HEK293 (cell line): ENCODE results near the gene TATDN2.

Source experiments
- CTCF ChIA-PET: fragments of 350-600 bp; formaldehyde crosslinking; extraction: SDS; loops from one replicate; lab custom pipeline; 2021; ENCODE audit warnings: antibody characterized with exemption; lab: Yijun Ruan, JAX
- POLR2A ChIA-PET: fragments of 300-600 bp; formaldehyde crosslinking; extraction: SDS; loops from one replicate; lab custom pipeline; 2020; ENCODE audit warnings: antibody characterized with exemption, inconsistent platforms; lab: Yijun Ruan, JAX
- H3K27ac ChIP-seq: fragments of 200-500 bp; sonication (Bioruptor generic); 2 replicates; pipeline ENCODE4 v1.5.1; 2014; ENCODE audit warnings: low read depth, low read length, control low read depth, inconsistent platforms; ENCODE audit errors: extremely low read depth
- H3K36me3 ChIP-seq, 2 experiments: fragments of 200-500 bp in 1 of 2; sonication (Bioruptor generic) in 1 of 2; 1 replicate in 1 of 2; 2 replicates in 1 of 2; pipeline ENCODE4 v1.5.1; 2014 to 2017; ENCODE audit warnings: inconsistent platforms in 2 of 2, low read length in 2 of 2; ENCODE audit not compliant: control insufficient read depth in 2 of 2, insufficient read depth in 1 of 2
- H3K4me1 ChIP-seq: fragments of 200-500 bp; sonication (Bioruptor generic); 2 replicates; pipeline ENCODE4 v1.5.1; 2014; ENCODE audit warnings: mild to moderate bottlenecking, low read length, inconsistent platforms; ENCODE audit not compliant: control insufficient read depth, insufficient read depth
- H3K4me3 ChIP-seq: 2 replicates; pipeline ENCODE4 v1.5.1; 2011; ENCODE audit warnings: low read depth, mild to moderate bottlenecking, control low read depth, low read length, moderate library complexity
- H3K9me3 ChIP-seq: fragments of 200-500 bp; sonication (Bioruptor generic); 2 replicates; pipeline ENCODE4 v1.5.1; 2014; ENCODE audit warnings: low read depth, low read length, inconsistent platforms; ENCODE audit not compliant: control insufficient read depth, insufficient read depth
- FEZF1 ChIP-seq: fragments of 450-650 bp; formaldehyde crosslinking; IDR thresholded peaks from 2 replicates; pipeline ENCODE4 v1.5.1; 2016; ENCODE audit warnings: missing biosample characterization, missing genetic modification characterization
- GFI1B ChIP-seq: fragments of 450-650 bp; formaldehyde crosslinking; IDR thresholded peaks from 2 replicates; pipeline ENCODE4 v1.5.1; 2016; ENCODE audit warnings: missing biosample characterization, missing genetic modification characterization
- GLI4 ChIP-seq: fragments of 450-650 bp; formaldehyde crosslinking; IDR thresholded peaks from 2 replicates; pipeline ENCODE4 v1.5.1; 2016; ENCODE audit warnings: missing biosample characterization, missing genetic modification characterization
- HOXA7 ChIP-seq: sonication (generic); formaldehyde crosslinking; IDR thresholded peaks from 2 replicates; pipeline ENCODE4 v1.8.1; 2022; ENCODE audit warnings: missing genetic modification reagents, borderline replicate concordance
- PRDM10 ChIP-seq: fragments of 450-650 bp; formaldehyde crosslinking; IDR thresholded peaks from 2 replicates; pipeline ENCODE4 v1.5.1; 2016; ENCODE audit warnings: missing biosample characterization, missing genetic modification characterization
- SP2 ChIP-seq: fragments of 450-650 bp; formaldehyde crosslinking; IDR thresholded peaks from 2 replicates; pipeline ENCODE4 v1.5.1; 2016; ENCODE audit warnings: missing biosample characterization, missing genetic modification characterization
- SP7 ChIP-seq: fragments of 450-650 bp; formaldehyde crosslinking; IDR thresholded peaks from 2 replicates; pipeline ENCODE4 v1.5.1; 2016; ENCODE audit warnings: missing biosample characterization, missing genetic modification characterization
- ZBTB17 ChIP-seq: fragments of 450-650 bp; formaldehyde crosslinking; IDR thresholded peaks from 2 replicates; pipeline ENCODE4 v1.5.1; 2016; ENCODE audit warnings: missing biosample characterization, missing genetic modification characterization
- ZBTB48 ChIP-seq: fragments of 450-650 bp; formaldehyde crosslinking; IDR thresholded peaks from 2 replicates; pipeline ENCODE4 v1.5.1; 2016; ENCODE audit warnings: missing biosample characterization, missing genetic modification characterization
- ZEB2 ChIP-seq: fragments of 450-650 bp; formaldehyde crosslinking; IDR thresholded peaks from 2 replicates; pipeline ENCODE4 v1.5.1; 2016; ENCODE audit warnings: missing biosample characterization, missing genetic modification characterization
- ZNF2 ChIP-seq: fragments of 450-650 bp; formaldehyde crosslinking; IDR thresholded peaks from 2 replicates; pipeline ENCODE4 v1.5.1; 2016; ENCODE audit warnings: missing biosample characterization, missing genetic modification characterization
- ZNF223 ChIP-seq: fragments of 450-650 bp; formaldehyde crosslinking; IDR thresholded peaks from 2 replicates; pipeline ENCODE4 v1.5.1; 2016; ENCODE audit warnings: missing biosample characterization, missing genetic modification characterization
- ZNF280D ChIP-seq: fragments of 450-650 bp; formaldehyde crosslinking; IDR thresholded peaks from 2 replicates; pipeline ENCODE4 v1.5.1; 2016; ENCODE audit warnings: missing biosample characterization, missing genetic modification characterization
- ZNF324 ChIP-seq: fragments of 450-650 bp; formaldehyde crosslinking; IDR thresholded peaks from 2 replicates; pipeline ENCODE4 v1.5.1; 2016; ENCODE audit warnings: missing biosample characterization, missing genetic modification characterization
- ZNF391 ChIP-seq: fragments of 450-650 bp; formaldehyde crosslinking; IDR thresholded peaks from 2 replicates; pipeline ENCODE4 v1.5.1; 2016; ENCODE audit warnings: low read depth, missing biosample characterization, missing genetic modification characterization, borderline replicate concordance
- ZNF426 ChIP-seq: fragments of 450-650 bp; formaldehyde crosslinking; IDR thresholded peaks from 2 replicates; pipeline ENCODE4 v1.5.1; 2017; ENCODE audit warnings: missing biosample characterization, missing genetic modification characterization, mild to moderate bottlenecking, inconsistent platforms, moderate library complexity
- ZNF510 ChIP-seq: fragments of 450-650 bp; formaldehyde crosslinking; IDR thresholded peaks from 2 replicates; pipeline ENCODE4 v1.5.1; 2018; ENCODE audit warnings: mild to moderate bottlenecking, missing genetic modification characterization, missing biosample characterization; ENCODE audit not compliant: insufficient replicate concordance
- ZNF707 ChIP-seq: fragments of 450-650 bp; formaldehyde crosslinking; IDR thresholded peaks from 2 replicates; pipeline ENCODE4 v1.5.1; 2016; ENCODE audit warnings: missing biosample characterization, missing genetic modification characterization
- ZNF768 ChIP-seq: fragments of 450-650 bp; formaldehyde crosslinking; IDR thresholded peaks from 2 replicates; pipeline ENCODE4 v1.5.1; 2018; ENCODE audit warnings: missing biosample characterization, mild to moderate bottlenecking, missing genetic modification characterization
- ZNF777 ChIP-seq: fragments of 450-650 bp; formaldehyde crosslinking; IDR thresholded peaks from 2 replicates; pipeline ENCODE4 v1.5.1; 2017; ENCODE audit warnings: missing biosample characterization, missing genetic modification characterization, borderline replicate concordance
- ZNF843 ChIP-seq: fragments of 450-650 bp; formaldehyde crosslinking; IDR thresholded peaks from 2 replicates; pipeline ENCODE4 v1.5.1; 2016; ENCODE audit warnings: missing biosample characterization, missing genetic modification characterization
- ZSCAN30 ChIP-seq: fragments of 450-650 bp; IDR thresholded peaks from 2 replicates; pipeline ENCODE4 v1.5.1; 2018; ENCODE audit warnings: missing biosample characterization, mild to moderate bottlenecking, missing genetic modification characterization, moderate library complexity
- ZXDB ChIP-seq: fragments of 450-650 bp; formaldehyde crosslinking; IDR thresholded peaks from 2 replicates; pipeline ENCODE4 v1.5.1; 2016; ENCODE audit warnings: missing biosample characterization, missing genetic modification characterization
- TF ChIP-seq, protein P1 (sequence below): fragments of 450-650 bp; formaldehyde crosslinking; IDR thresholded peaks from 2 replicates; pipeline ENCODE4; 2016; ENCODE audit warnings: missing biosample characterization, missing genetic modification characterization
- TF ChIP-seq, protein P2 (sequence below): fragments of 450-650 bp; formaldehyde crosslinking; IDR thresholded peaks from 2 replicates; pipeline ENCODE4 v1.5.1; 2016; ENCODE audit warnings: missing biosample characterization, missing genetic modification characterization
- TF ChIP-seq, protein P3 (sequence below): fragments of 450-650 bp; formaldehyde crosslinking; IDR thresholded peaks from 2 replicates; pipeline ENCODE4 v1.5.1; 2016; ENCODE audit warnings: missing biosample characterization, missing genetic modification characterization

The TATDN2 gene

DNA sequence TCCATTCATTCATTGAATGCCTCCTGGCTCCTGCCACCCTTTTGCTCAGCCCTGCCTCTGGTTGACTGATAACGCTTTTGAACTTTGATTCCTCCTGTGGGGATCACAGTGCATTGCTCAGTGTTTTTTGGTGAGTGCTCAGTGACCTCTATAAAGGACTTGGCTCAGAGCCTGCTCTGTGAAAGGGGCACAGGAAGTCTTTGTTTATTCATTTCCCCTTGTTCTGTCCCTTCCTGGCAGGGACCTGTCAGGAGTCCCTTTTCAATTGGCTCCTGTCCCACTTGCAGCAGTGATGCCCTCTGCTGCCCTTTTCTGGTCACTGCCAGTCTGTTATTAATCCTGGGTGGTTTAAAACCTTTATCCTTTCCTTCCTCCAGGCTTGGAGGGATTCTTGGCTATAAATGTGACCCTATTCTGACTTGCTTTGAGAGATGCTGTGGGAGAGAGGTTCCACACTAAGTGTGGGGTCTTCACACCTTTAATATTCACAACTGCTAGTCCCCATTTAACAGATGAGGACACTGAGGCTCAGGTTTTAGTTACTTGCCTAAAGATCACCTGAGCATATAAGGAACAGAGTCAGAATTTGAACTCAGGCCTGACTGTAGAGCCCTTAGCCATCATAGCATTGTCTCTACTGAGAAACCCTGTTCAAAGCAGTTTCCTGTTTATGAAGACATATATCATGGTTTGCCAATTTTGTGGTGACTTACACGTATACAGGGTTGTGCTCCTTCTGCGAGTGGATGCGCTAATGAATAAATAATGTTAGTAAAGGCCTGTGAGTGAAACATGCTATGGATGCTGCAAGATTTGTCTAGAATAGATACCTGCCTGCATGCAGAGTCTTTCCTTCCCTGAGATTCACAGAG, 23.2 kb upstream of the TATDN2 start (continued):
- TF ChIP-seq, protein P1, sequence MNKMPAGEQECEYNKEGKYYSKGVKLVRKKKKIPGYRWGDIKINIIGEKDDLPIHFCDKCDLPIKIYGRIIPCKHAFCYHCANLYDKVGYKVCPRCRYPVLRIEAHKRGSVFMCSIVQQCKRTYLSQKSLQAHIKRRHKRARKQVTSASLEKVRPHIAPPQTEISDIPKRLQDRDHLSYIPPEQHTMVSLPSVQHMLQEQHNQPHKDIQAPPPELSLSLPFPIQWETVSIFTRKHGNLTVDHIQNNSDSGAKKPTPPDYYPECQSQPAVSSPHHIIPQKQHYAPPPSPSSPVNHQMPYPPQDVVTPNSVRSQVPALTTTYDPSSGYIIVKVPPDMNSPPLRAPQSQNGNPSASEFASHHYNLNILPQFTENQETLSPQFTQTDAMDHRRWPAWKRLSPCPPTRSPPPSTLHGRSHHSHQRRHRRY (tag by site-specific recombination): no peak
- TF ChIP-seq, protein P2, sequence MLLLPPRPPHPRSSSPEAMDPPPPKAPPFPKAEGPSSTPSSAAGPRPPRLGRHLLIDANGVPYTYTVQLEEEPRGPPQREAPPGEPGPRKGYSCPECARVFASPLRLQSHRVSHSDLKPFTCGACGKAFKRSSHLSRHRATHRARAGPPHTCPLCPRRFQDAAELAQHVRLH (tag by site-specific recombination): no peak
- TF ChIP-seq ZBTB17 (peak; percentile 77), ZBTB48 (peak; percentile 95), ZNF223 (tag by site-specific recombination) (no peak), PRDM10 (tag by site-specific recombination) (0 out of 2 replicates have a peak, but pooled peaks have one; percentile 24), ZEB2 (tag by site-specific recombination) (0 out of 2 replicates have a peak, but pooled peaks have one; percentile 22), SP2 (tag by site-specific recombination) (0 out of 2 replicates have a peak, but pooled peaks have one; percentile 8), GLI4 (tag by site-specific recombination) (no peak), ZSCAN30 (peak; percentile 77; the same call in 1 of the 2 replicates), ZNF426 (no peak), ZNF2 (tag by site-specific recombination) (peak; percentile 47; the same call in 1 of the 2 replicates), ZNF324 (tag by site-specific recombination) (no peak), GFI1B (no peak), ZXDB (tag by site-specific recombination) (peak; percentile 75), SP7 (tag by site-specific recombination) (peak; percentile 44; the same call in 1 of the 2 replicates), HOXA7 (CRISPR knock-in tag) (no peak), ZNF777 (tag by site-specific recombination) (no peak), FEZF1 (tag by site-specific recombination) (peak; percentile 61)

GRCh38 chr3:10226293-10226692, 22.0 kb upstream of the TATDN2 start:
- Histone ChIP-seq H3K4me3 (no peak overlapping the region), H3K9me3 (no peaks in the 10 kb centered on the region), H3K36me3 (peaks cover 0 to 9% of the 10 kb centered on the region in 2 experiments; a peak in 2 of 3 replicates), H3K27ac (no peak overlapping the region), H3K4me1 (no peaks in the 10 kb centered on the region)
- ChIA-PET POLR2A (no interaction called here), CTCF (interaction anchor here (0.6 to 0.7 kb wide), 2 partner anchors 507 to 513 kb away, joined by 3 read pairs; no protein-coding TSS in a partner anchor)
- TF ChIP-seq ZNF768 (tag by site-specific recombination): no peak
- TF ChIP-seq, protein P3, sequence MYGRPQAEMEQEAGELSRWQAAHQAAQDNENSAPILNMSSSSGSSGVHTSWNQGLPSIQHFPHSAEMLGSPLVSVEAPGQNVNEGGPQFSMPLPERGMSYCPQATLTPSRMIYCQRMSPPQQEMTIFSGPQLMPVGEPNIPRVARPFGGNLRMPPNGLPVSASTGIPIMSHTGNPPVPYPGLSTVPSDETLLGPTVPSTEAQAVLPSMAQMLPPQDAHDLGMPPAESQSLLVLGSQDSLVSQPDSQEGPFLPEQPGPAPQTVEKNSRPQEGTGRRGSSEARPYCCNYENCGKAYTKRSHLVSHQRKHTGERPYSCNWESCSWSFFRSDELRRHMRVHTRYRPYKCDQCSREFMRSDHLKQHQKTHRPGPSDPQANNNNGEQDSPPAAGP (tag by site-specific recombination): no peak
- no peak for TF ChIP-seq ZNF391 (tag by site-specific recombination)
- TF ChIP-seq ZNF280D (tag by site-specific recombination): no peak
- no peak for TF ChIP-seq ZNF510
- no peak for TF ChIP-seq ZNF843 (tag by site-specific recombination)
- TF ChIP-seq ZNF707: no peak
